Urothelium cell line (cell line): ENCODE results near the gene ANKRD40.
"Not testable (repeated sequence)": the region's sequence is repeated elsewhere in the genome, so short reads cannot be mapped to it uniquely, and the experiment has no call there.

Experiments used
- DNase-seq: peaks from one replicate; pipeline ENCODE4 v3.0.0; 2011; ENCODE audit warnings: low spot score, mixed read lengths
- FAIRE-seq: peaks from 2 replicates; lab custom pipeline; 2011; peaks lifted over from hg19 to GRCh38; lab: Jason Lieb, UNC

Gene ANKRD40, protein sequence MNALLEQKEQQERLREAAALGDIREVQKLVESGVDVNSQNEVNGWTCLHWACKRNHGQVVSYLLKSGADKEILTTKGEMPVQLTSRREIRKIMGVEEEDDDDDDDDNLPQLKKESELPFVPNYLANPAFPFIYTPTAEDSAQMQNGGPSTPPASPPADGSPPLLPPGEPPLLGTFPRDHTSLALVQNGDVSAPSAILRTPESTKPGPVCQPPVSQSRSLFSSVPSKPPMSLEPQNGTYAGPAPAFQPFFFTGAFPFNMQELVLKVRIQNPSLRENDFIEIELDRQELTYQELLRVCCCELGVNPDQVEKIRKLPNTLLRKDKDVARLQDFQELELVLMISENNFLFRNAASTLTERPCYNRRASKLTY

DNA sequence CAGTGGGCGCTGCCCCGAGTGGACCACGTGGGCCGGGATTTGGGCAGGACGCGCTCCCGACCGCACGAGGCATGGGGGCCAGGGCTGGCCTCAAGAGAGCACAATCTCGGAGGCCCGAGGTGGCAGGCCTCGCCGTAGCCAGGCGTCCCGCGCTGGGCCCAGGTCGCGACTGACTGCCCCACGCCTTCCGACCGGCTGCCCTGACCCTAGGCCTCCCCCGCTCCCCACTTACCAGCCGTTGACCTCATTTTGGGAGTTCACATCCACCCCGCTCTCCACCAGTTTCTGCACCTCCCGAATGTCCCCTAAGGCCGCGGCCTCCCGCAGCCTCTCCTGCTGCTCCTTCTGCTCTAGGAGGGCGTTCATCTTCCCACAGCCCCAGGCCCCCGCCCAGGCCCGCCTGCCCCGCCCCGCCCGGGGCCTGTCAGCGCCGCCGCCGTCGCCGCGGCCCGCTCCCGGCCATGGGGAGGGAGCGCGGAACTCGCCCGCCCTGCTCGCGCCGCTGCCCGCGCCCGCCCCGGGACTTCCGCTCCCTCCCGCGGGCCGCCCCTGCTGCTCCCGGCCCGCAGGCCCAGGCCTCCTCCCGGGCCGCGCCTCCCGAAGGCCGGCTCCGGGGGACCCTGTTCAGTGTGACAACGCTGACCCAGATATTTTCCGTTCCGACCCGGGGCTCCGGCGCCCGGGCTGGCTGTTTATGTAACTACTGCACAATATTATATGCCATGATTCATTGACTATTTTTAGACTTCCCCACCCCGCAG is at the start of gene ANKRD40:
Gene ANKRD40, minus strand, starts transcription at position 626 of the 761 bp plus-strand sequence. Its CDS starts 260 bp downstream, at position 366.
- FAIRE-seq (no peak), DNase-seq (peak; percentile 87)

DNA sequence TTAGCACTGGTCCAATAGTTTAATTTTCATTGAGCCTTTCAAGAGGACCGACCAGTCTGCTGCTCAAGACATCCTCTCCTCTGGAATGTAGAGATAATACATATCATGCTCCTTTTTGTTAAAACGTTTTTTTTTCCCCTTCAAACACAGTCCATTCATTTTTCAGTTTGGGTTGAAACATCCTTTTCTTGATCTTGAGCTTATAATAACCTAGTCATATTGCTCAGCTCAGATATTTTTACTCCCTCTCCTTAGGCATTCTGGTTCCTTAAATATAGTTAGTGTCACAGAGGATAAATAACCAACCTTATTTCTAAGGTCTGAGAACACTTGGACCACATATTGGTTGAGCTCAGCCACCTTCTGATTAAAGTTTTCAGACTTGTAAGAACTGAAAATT is 46.8 kb upstream of the ANKRD40 start:
- DNase-seq (no peak), FAIRE-seq (no peak)

DNA sequence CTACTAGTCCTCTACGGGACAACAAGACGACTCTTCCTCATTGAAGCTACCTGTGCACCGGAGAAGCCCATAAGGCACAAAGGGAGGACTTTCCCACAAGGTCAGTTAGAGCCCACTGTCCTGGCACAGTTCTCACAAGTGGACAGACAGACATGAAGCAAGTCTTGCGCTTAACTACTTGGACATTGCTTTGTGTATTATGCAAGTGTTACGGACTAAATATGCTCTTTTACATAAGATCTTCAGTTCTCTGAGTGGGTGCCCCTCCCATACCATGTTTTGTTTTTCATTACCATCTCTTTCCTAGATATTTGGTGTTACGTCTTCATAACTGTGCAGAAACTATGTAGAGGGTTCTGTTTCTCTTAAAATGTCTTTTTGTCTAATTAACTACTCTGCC is 41.5 kb upstream of the ANKRD40 start:
- FAIRE-seq = no peak
- DNase-seq = no peak

DNA sequence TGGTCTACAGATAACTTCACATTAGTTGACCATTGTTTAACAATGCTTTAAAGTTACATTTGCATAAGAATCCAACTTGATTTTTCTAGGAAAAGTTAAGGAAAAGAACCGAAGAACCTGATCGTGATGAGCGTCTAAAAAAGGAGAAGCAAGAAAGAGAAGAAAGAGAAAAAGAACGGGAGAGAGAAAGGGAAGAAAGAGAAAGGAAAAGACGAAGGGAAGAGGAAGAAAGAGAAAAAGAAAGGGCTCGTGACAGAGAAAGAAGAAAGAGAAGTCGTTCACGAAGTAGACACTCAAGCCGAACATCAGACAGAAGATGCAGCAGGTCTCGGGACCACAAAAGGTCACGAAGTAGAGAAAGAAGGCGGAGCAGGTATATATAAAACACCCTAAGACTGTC is 37.9 kb upstream of the ANKRD40 start:
- FAIRE-seq = no peak
- DNase-seq = no peak

DNA sequence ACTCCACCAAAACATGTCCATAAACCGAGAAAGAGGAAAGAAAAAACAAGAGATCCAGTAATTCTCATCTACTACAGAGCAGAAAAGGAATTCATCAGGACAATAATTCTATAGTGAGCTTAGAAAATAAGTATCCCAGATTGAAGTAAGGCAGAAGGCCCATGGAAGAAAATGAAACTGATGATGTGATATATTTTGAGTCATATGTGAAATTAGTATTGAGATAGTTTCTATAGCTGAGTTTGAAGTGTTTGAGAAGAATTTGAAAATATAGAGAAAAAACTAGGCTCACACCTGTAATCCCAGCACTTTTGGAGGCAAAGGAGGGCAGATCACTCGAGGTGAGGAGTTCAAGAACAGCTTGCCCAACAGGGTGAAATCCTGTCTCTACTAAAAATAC is 31.4 kb upstream of the ANKRD40 start:
- no peak for FAIRE-seq
- DNase-seq = no peak

DNA sequence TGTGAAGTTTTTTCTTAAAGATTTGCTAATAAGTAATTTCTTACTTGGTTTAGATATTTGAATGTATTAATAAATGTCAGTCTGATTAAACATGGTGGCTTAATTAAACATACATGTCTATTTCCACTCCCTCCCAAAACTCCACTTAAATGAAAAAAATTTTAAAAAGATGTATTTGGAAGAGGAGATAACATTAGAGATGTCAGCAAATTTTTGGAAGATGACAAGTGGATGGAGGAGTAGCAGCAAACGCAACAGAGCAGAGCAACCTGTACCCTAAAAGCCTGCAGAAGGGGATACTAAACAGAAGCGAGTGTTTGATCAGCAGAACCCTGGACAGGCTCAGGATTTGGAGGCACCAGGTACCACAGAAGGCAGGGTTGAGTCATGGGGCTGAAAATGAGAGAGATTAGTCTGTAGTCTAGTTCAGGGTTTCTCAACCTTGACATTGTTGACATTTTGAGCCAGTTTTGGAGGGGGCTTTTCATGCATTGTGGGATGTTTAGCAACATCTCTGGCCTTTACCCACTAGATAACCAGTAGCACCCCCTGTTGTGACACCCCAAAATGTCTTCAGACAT is 29.5 kb upstream of the ANKRD40 start:
- FAIRE-seq (no peak), DNase-seq (no peak)

DNA sequence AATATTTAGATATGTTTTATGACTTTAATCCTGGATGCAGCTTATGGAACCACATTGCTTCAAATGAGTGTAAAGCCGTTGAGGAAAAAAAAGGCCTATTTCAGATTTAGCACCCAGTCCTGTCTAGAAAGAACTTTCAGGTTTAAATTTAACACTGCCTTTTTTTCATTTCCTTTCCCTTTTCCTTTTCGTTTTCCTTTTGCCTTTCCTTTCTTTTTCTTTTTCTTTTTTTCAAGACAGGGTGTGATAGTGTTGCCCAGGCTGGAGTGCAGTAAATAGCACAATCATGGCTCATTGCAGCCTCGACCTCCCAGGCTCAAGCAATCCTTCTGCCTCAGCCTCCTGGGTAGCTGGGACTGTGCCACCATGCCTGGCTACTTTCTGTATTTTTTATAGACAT is 27.6 kb upstream of the ANKRD40 start:
- FAIRE-seq (no peak), DNase-seq (no peak)

DNA sequence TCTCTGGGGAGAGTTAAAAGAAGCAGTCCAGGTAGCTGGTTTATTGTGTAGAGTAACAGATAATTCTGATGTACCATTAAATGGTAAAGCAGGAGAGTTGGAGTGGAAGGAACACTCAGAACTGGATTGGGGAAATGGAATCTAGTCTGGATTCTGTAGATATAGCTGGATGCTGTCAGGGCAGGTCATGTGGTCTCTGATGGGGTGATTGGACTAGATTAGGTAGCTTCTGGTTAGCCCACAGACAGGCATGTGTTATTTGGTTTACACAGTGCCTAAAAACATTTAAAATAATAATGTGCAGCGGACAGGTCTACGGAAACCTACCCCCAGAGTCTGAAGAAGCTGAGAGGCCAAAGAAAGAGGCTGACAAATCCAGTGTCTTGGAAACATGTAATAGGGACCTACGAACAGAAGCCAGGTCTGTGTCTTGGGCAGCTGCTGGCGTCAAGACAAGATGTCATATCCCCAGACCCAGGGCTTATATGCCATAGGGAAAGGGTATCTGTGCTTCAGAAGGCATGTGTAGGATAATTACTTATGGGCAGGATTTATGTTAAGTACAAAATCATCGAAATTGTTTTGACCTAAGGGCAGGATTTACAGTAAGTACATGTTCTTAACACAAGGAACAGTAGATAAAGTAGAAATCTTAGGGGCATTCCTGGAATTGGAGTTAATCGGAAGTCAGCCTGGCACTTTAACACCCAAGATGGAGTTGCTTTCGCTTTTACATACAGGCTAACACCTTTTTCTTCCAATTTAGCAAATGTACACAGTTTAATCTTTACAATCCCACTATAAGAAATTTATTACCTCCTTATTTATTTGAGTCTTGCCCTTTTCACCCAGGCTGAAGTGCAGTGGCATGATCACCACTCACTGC is 24.1 kb upstream of the ANKRD40 start:
- no peak for FAIRE-seq
- DNase-seq = no peak

DNA sequence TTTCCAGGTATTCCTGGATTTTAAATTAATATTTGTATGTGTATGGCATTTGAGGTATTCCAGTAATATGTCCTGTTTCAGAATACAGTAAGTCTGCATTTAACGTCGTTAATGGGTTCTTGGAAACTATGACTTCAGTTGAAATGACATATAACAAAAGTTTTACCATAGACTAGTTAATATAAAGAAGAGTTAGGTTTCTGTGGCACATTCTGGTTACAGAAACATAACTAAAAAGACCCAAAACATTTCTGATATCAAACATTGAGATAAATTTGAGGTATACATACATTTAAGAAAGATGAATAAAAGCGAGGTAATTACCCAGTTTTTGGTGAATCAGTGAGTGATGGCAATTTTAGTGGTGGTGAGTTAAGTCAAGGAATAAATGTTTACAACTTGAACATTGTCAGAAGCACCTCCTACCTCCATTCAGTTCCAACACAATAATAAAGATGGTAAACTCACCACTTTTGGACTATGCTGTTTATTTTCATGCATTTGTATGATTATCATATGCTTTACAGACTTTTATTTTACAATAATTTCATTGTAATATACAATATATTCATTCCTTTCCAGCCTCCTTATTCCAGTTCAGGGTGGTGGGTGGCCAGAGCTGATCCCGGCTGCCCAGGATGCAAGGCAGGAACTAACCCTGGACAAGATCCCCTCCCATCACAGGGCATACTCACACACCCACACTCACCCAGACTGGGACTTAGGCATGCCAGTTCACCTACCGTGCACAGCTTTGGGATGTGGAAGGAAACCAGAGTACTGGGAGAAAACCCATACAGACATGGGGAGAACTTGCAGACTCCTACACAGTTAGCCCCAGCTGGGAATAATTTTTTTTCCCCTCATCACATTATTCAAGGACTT is 21.4 kb upstream of the ANKRD40 start:
- no peak for FAIRE-seq
- DNase-seq = no peak

DNA sequence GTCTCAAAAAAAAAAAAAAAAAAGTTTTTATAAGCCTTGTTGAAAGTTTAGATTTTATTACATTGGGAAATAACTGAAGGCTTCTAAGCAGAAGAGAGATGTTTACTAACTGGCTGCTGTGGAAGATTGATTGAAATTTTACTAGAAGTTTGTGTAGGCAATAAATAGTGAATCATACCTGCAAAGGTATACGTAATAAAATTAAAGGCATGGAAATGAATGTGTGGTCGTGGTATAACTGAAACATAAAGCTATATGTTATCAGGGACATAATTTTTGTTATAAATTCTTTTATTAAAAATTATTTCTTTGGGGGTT is 20.4 kb upstream of the ANKRD40 start:
- DNase-seq = no peak
- no peak for FAIRE-seq

DNA sequence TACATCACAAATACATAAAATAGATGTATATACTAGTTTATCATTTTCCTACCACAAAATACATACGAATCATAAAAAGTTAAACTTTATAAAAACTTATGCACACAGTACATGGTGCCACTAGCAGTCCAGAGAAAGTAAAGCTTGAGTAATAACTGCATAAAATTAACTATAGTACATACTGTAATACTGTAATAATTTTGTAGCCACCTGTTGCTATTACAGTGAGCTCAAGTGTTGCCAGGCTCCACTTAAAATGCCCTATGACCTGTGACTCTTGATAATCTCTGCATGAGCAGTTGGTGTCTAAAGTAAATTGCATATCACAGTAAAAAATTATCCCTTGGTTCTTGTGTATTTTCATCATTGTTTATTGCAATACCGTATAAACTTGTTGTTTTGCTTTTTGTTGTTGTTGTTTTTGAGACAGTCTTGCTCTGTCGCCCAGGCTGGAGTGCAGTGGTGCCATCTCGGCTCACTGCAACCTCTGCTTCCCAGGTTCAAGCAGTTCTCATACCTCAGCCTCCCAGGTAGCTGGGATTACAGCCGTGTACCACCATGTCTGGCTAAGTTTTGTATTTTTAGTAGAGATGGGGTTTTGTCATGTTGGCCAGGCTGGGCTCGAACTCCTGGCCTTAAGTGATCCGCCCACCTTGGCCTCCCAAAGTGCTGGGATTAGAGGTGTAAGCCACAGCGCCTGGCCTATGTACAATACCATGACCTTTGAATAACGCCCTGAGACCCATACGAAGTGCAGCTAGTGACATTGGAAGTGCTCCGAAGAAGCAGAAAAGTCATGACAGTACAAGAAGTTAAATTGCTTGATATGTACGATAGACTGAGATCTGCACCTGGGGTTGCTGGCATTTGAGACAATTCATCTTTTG is 18.3 kb upstream of the ANKRD40 start:
- FAIRE-seq (no peak), DNase-seq (no peak)

DNA sequence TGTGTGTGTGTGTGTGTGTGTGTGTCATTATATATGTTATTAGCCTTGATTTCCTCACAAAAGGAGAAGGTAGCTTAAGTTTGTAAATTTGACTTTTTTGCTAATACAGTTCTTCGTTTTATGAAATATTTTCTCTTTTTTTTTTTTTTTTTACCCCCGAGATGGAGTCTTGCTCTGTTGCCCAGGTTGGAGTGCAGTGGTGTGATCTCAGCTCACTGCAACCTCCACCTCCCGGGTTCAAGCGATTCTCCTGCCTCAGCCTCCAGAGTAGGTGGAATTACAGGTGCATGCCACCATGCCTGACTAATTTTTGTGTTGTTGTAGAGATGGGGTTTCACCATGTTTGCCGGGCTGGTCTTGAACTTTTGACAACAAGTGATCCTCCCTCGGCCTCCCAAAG is 16.9 kb upstream of the ANKRD40 start:
- not testable (repeated sequence) for FAIRE-seq, DNase-seq

DNA sequence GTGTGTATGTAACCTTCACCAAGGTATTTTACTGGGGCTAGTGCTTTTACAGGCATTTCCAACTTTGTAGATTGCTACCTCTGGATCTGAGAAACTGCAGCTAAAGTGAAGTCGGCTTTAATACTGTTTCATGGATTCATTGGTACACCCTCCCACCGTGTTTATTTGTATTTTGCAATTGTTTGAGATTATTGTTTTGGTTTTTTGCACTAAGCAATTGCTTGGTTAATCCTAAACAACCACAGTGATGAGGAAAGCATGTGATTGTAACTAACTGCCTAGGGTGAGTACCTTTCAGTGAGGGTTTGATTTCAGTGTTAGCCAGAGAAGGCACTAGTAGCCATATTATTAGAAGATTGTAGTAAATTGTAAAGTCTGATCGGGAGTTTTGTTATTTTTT is 15.0 kb upstream of the ANKRD40 start:
- DNase-seq (no peak), FAIRE-seq (no peak)

DNA sequence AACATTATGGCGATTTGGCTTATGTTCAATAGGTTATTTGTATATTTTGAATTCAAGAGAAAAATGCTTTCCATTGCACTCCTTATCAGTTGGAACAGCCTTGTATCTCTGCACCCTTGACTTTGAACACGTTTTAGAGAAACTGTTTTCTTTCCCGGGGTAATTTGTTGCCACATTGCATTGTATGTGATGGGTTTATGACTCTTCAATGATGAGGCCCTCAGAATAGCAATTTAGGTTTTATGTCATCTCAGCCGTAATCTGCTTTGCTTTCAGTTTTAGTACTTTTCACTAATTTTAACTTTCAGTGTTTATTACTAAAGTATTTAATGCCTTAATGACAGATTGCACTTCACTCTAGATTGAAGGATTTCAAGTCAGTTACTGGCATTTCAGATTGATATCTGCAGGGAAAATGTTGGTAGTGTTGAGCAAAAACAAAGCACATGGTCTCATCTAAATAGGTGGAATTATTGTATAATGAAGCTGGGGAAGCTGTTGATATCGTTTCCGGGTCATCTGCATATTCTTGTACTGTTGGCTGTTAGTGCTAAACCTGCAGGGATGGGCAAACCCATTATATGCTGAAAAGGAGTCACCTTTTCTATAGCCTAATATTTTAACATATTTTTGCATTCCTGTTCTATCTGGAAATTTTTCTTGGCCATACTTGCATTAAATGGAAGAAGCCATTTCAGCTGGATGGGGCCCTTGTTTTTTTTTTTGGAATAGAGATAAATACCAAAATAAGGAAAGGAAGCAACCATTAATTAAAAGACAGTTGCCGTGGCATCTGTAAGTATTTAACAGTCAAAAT is 13.7 kb upstream of the ANKRD40 start:
- no peak for DNase-seq
- FAIRE-seq = no peak

DNA sequence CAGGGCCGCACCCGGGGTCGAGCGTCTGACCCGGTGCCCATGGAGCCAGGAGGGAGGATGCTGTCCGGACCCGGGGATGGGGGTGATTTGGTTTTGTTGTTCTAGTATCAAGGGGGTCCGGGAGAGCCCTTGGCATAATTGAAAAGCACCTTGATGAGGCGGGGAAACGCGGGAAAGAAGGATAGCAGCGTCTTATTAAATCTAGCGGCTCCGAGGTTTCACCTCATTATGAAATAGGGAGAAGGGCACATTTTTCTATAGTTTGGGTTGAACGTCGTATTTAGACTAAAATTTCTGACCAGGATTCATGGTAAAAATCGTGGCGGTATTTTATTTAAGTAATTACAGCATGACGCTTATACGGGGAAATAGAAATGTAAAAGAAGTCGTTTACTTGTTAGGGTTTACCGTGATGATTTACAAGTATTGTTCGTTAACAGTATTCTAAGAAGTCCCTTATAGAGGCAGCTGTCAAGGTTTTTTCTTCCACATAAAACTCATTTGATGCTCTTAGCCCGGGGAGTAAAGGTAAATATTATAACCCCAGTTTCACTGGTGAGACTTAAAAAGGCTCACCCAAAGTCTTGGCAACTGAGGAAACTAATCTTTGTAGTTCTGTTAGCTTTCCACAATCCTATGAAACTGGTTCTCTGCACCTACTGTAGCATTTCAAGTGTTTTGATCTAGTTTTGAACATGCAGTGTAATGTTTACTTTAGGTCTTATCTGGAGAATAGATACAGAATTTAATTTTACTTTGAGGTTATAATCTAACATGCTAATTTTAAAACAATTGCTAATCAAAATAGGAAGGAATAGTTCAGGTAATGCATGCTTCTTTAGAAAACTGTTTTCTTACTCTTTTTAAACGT is 12.4 kb upstream of the ANKRD40 start:
- FAIRE-seq (no peak), DNase-seq (no peak)

DNA sequence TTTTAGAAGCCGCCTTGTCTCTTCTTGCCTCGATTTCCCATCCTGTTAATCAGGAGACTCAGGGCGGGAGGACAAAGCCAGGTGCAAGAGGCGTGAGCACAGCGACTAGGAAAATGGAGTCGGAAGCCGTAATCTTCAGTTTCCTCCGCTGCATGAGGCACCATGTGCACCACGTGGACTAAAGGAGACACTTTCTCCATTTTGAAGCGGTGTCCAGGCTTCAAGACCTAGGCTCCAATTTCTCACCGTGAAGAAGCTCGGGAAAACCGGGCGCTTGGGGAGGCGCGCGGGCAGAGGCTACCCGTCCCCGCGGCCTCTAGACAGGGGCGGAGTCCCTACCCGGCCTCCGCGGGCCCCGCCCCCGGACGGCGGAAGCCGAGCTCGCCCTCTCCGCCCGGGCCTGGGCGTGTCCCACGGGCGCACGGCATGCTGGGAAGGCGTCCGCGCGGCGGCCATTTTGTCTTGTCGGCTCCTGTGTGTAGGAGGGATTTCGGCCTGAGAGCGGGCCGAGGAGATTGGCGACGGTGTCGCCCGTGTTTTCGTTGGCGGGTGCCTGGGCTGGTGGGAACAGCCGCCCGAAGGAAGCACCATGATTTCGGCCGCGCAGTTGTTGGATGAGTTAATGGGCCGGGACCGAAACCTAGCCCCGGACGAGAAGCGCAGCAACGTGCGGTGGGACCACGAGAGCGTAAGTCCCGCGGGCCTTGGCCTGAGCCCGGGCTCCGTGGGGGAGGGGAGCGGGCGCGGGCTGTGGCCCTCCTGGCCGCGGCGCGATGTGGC is 11.6 kb upstream of the ANKRD40 start, which contains the start of gene LUC7L3:
Gene LUC7L3, plus strand, starts transcription at position 460 of the 780 bp plus-strand sequence. Its CDS starts 130 bp downstream, at position 590.
- peak; percentile 98 for DNase-seq
- peak; percentile 27 for FAIRE-seq
